Measurements from ENCODE around the gene VAPA.

The VAPA gene

GRCh38 chr18:10003866-10004265, 90.0 kb downstream of the VAPA start:
- no peaks in the 10 kb centered on the region for H3K27me3 ChIP-seq (ENCODE audit: insufficient read depth, poor library complexity, severe bottlenecking)
- no peak overlapping the region for H3K4me3 ChIP-seq (replicated peaks; ENCODE audit: insufficient read depth, low read length)
- TF ChIP-seq SPI1 (IDR thresholded peaks at IDR 0.05; ENCODE audit: borderline replicate concordance, low read depth) (no peak), POLR2AphosphoS5 (IDR thresholded peaks at IDR 0.05; ENCODE audit: low read depth) (no peak), REST (IDR thresholded peaks at IDR 0.05; ENCODE audit: insufficient replicate concordance, low read depth) (no peak), GABPA (IDR thresholded peaks at IDR 0.05; ENCODE audit: low read depth) (no peak), CTCF (IDR thresholded peaks at IDR 0.05; ENCODE audit: insufficient read depth, low read length) (no peak)
- H3K27ac ChIP-seq (replicated peaks): no peak overlapping the region
- DNase-seq (ENCODE audit: low read depth in 1 of 2, low spot score in 1 of 2): no peak

GRCh38 chr18:10006311-10006893, 92.6 kb downstream of the VAPA start:
- TF ChIP-seq REST (IDR thresholded peaks at IDR 0.05; ENCODE audit: insufficient replicate concordance, low read depth) (no peak), GABPA (IDR thresholded peaks at IDR 0.05; ENCODE audit: low read depth) (no peak), CTCF (IDR thresholded peaks at IDR 0.05; ENCODE audit: insufficient read depth, low read length) (no peak), POLR2AphosphoS5 (IDR thresholded peaks at IDR 0.05; ENCODE audit: low read depth) (no peak), SPI1 (IDR thresholded peaks at IDR 0.05; ENCODE audit: borderline replicate concordance, low read depth) (no peak)
- DNase-seq (ENCODE audit: low read depth in 1 of 2, low spot score in 1 of 2): peak; percentile 34 to 42
- Histone ChIP-seq H3K27ac (replicated peaks) (no peak overlapping the region), H3K27me3 (ENCODE audit: insufficient read depth, poor library complexity, severe bottlenecking) (no peaks in the 10 kb centered on the region), H3K4me3 (replicated peaks; ENCODE audit: insufficient read depth, low read length) (no peak overlapping the region)

- Histone ChIP-seq H3K4me3 (replicated peaks; ENCODE audit: insufficient read depth, low read length) (no peak overlapping the region), H3K27me3 (ENCODE audit: insufficient read depth, poor library complexity, severe bottlenecking) (no peaks in the 10 kb centered on the region), H3K27ac (replicated peaks) (no peak overlapping the region)
- DNase-seq (ENCODE audit: low read depth in 1 of 2, low spot score in 1 of 2): no peak
- TF ChIP-seq SPI1 (IDR thresholded peaks at IDR 0.05; ENCODE audit: borderline replicate concordance, low read depth) (no peak), POLR2AphosphoS5 (IDR thresholded peaks at IDR 0.05; ENCODE audit: low read depth) (no peak), GABPA (IDR thresholded peaks at IDR 0.05; ENCODE audit: low read depth) (no peak), REST (IDR thresholded peaks at IDR 0.05; ENCODE audit: insufficient replicate concordance, low read depth) (no peak), CTCF (IDR thresholded peaks at IDR 0.05; ENCODE audit: insufficient read depth, low read length) (no peak)
These were observed 94.3 kb downstream of the VAPA start for GRCh38 chr18:10008006-10008647.
